Neuronal stem cell (in vitro differentiated cells): ENCODE data around the gene MPRIP.

ENCODE experiments used
- DNase-seq: peaks from one replicate; pipeline ENCODE4 v3.0.0-alpha.2; 2013; ENCODE audit warnings: low spot score
- H2AFZ ChIP-seq: one replicate; pipeline ENCODE4 v1.6.1; 2013; ENCODE audit warnings: mild to moderate bottlenecking, low read length, inconsistent platforms
- H2AK5ac ChIP-seq: 2 replicates; pipeline ENCODE4 v1.6.1; 2013; ENCODE audit warnings: low read depth, mild to moderate bottlenecking, inconsistent platforms, low read length, moderate library complexity, mixed read lengths
- H2BK120ac ChIP-seq: 2 replicates; pipeline ENCODE4 v1.6.1; 2013; ENCODE audit warnings: low read depth, mild to moderate bottlenecking, inconsistent platforms, low read length, moderate library complexity, mixed read lengths
- H2BK12ac ChIP-seq: one replicate; pipeline ENCODE4 v1.6.1; 2013; ENCODE audit warnings: low read length, inconsistent platforms
- H2BK15ac ChIP-seq: 2 replicates; pipeline ENCODE4 v1.6.1; 2013; ENCODE audit warnings: mild to moderate bottlenecking, low read length, inconsistent platforms, mixed read lengths
- H2BK5ac ChIP-seq: one replicate; pipeline ENCODE4 v1.6.1; 2013; ENCODE audit warnings: inconsistent platforms, mild to moderate bottlenecking, low read length, moderate library complexity
- H3K14ac ChIP-seq: one replicate; pipeline ENCODE4 v1.6.1; 2013; ENCODE audit warnings: low read length, inconsistent platforms
- H3K18ac ChIP-seq: 2 replicates; pipeline ENCODE4 v1.6.1; 2013; ENCODE audit warnings: low read length, inconsistent platforms
- H3K23ac ChIP-seq: 2 replicates; pipeline ENCODE4 v1.6.1; 2013; ENCODE audit warnings: low read depth, mild to moderate bottlenecking, mixed read lengths, low read length, inconsistent platforms; ENCODE audit not compliant: poor library complexity
- H3K27ac ChIP-seq: replicated peaks from 3 replicates; pipeline ENCODE4 v1.5.1; 2013; ENCODE audit warnings: low read length, inconsistent platforms
- H3K27me3 ChIP-seq, 3 experiments: 2 replicates each; pipeline ENCODE4 v1.6.1; 2013; ENCODE audit warnings: low read length in 3 of 3, mild to moderate bottlenecking in 2 of 3, inconsistent platforms in 1 of 3, low read depth in 1 of 3, mixed read lengths in 1 of 3, moderate library complexity in 1 of 3; ENCODE audit not compliant: control insufficient read depth in 3 of 3, insufficient read depth in 3 of 3
- H3K36me3 ChIP-seq, 2 donors: replicated peaks in 1 of 2; 2 replicates each; pipeline ENCODE4 v1.6.1; 2013; ENCODE audit warnings: low read length in 2 of 2; ENCODE audit not compliant: control insufficient read depth in 2 of 2, insufficient read depth in 2 of 2
- H3K4ac ChIP-seq: 2 replicates; pipeline ENCODE4 v1.6.1; 2013; ENCODE audit warnings: inconsistent platforms, mild to moderate bottlenecking, low read length, moderate library complexity
- H3K4me1 ChIP-seq, 2 donors: 1 replicate in 1 of 2; 2 replicates in 1 of 2; pipeline ENCODE4 v1.6.1; 2013; ENCODE audit warnings: low read length in 2 of 2, low read depth in 1 of 2; ENCODE audit not compliant: control insufficient read depth in 2 of 2, insufficient read depth in 1 of 2
- H3K4me2 ChIP-seq: one replicate; pipeline ENCODE4 v1.6.1; 2013; ENCODE audit warnings: mild to moderate bottlenecking, low read length, inconsistent platforms; ENCODE audit not compliant: insufficient read depth, poor library complexity, severe bottlenecking
- H3K4me3 ChIP-seq, 2 donors: 2 replicates each; pipeline ENCODE4 v1.5.1; 2013; ENCODE audit warnings: low read length in 2 of 2, mild to moderate bottlenecking in 2 of 2, inconsistent platforms in 1 of 2, moderate library complexity in 1 of 2
- H3K79me1 ChIP-seq: one replicate; pipeline ENCODE4 v1.6.1; 2013; ENCODE audit warnings: low read depth, mild to moderate bottlenecking, inconsistent platforms, low read length, moderate library complexity
- H3K9ac ChIP-seq: one replicate; pipeline ENCODE4 v1.6.1; 2013; ENCODE audit warnings: mild to moderate bottlenecking, low read depth, low read length, inconsistent platforms; ENCODE audit not compliant: poor library complexity
- H3K9me3 ChIP-seq, 2 donors: replicated peaks in 1 of 2; 2 replicates each; pipeline versions ENCODE3 to v1.6.1; 2013; ENCODE audit warnings: low read length in 2 of 2, mild to moderate bottlenecking in 2 of 2, inconsistent platforms in 1 of 2, low read depth in 1 of 2, mixed read lengths in 1 of 2, moderate library complexity in 1 of 2; ENCODE audit not compliant: control insufficient read depth in 2 of 2, insufficient read depth in 1 of 2
- H4K8ac ChIP-seq: one replicate; pipeline ENCODE4 v1.6.1; 2013; ENCODE audit warnings: low read depth, mild to moderate bottlenecking, inconsistent platforms, low read length, moderate library complexity
- H4K91ac ChIP-seq: one replicate; pipeline ENCODE4 v1.6.1; 2013; ENCODE audit warnings: low read length, low read depth, mild to moderate bottlenecking, inconsistent platforms; ENCODE audit not compliant: poor library complexity
- WGBS, 2 donors: extraction: QIAGEN DNeasy Blood & Tissue Kit; methylation state at CpG; one replicate each; pipeline ENCODE4 v1.1.7; 2013; ENCODE audit warnings: missing lambda C conversion rate in 2 of 2, mixed read lengths in 1 of 2; ENCODE audit not compliant: insufficient read length in 2 of 2, insufficient replicate concordance in 1 of 2; ENCODE audit errors: extremely low coverage in 2 of 2; 5-methylcytosine and 5-hydroxymethylcytosine counted together

The MPRIP gene

GRCh38 chr17:17175917-17176316 lies 133.7 kb downstream of the MPRIP start:
- no peak for DNase-seq
- no CpG with 5 or more reads among the region's 12 CpGs for WGBS, 2 donors
- no peak overlapping the region for H4K91ac ChIP-seq

GRCh38 chr17:17176341-17176740 lies 134.1 kb downstream of the MPRIP start:
- no peak overlapping the region for H2BK15ac ChIP-seq
- H3K36me3 ChIP-seq = peaks cover 57 to 92% of the 10 kb centered on the region in 2 donors
- no peak overlapping the region for H3K4ac ChIP-seq
- H3K4me3 ChIP-seq = no peak overlapping the region
- no peak overlapping the region for H3K14ac ChIP-seq
- no peak overlapping the region for H3K9ac ChIP-seq
- H2BK5ac ChIP-seq = no peak overlapping the region
- no peak overlapping the region for H4K8ac ChIP-seq
- no peak for DNase-seq
- H3K18ac ChIP-seq = no peak overlapping the region
- H3K79me1 ChIP-seq = peaks cover 2% of the 10 kb centered on the region
- no peak overlapping the region for H3K27ac ChIP-seq
- H3K9me3 ChIP-seq = no peaks in the 10 kb centered on the region
- WGBS, 2 donors = no CpG with 5 or more reads among the region's 12 CpGs
- H2BK120ac ChIP-seq = no peak overlapping the region
- no peak overlapping the region for H4K91ac ChIP-seq
- no peak overlapping the region for H2BK12ac ChIP-seq
- no peak overlapping the region for H2AFZ ChIP-seq
- no peak overlapping the region for H2AK5ac ChIP-seq
- peaks cover 3 to 8% of the 10 kb centered on the region in 2 donors for H3K4me1 ChIP-seq
- H3K23ac ChIP-seq = no peak overlapping the region
- no peak overlapping the region for H3K4me2 ChIP-seq
- no peaks in the 10 kb centered on the region for H3K27me3 ChIP-seq

More at GRCh38 chr17:17175917-17176316, 133.7 kb downstream of the MPRIP start:
- no peak overlapping the region for H2AK5ac ChIP-seq
- no peak overlapping the region for H4K8ac ChIP-seq
- H3K27ac ChIP-seq = no peak overlapping the region
- no peak overlapping the region for H2BK5ac ChIP-seq
- no peak overlapping the region for H3K18ac ChIP-seq
- peaks cover 2% of the 10 kb centered on the region for H3K79me1 ChIP-seq
- no peak overlapping the region for H3K23ac ChIP-seq
- H2BK12ac ChIP-seq = no peak overlapping the region
- no peaks in the 10 kb centered on the region for H3K9me3 ChIP-seq
- no peak overlapping the region for H2BK15ac ChIP-seq
- H3K36me3 ChIP-seq = peaks cover 55 to 92% of the 10 kb centered on the region in 2 donors
- H3K4me3 ChIP-seq = no peak overlapping the region
- no peak overlapping the region for H3K4ac ChIP-seq
- H3K9ac ChIP-seq = no peak overlapping the region
- H2AFZ ChIP-seq = no peak overlapping the region
- no peak overlapping the region for H3K14ac ChIP-seq
- H2BK120ac ChIP-seq = no peak overlapping the region
- H3K4me2 ChIP-seq = no peak overlapping the region
- H3K4me1 ChIP-seq = peaks cover 4 to 13% of the 10 kb centered on the region in 2 donors
- H3K27me3 ChIP-seq = no peaks in the 10 kb centered on the region

GRCh38 chr17:17177176-17177575 lies 134.9 kb downstream of the MPRIP start:
- H3K9me3 ChIP-seq = no peaks in the 10 kb centered on the region
- H3K79me1 ChIP-seq = no peaks in the 10 kb centered on the region
- no peak overlapping the region for H3K18ac ChIP-seq
- H3K14ac ChIP-seq = no peak overlapping the region
- H4K8ac ChIP-seq = no peak overlapping the region
- H3K27me3 ChIP-seq = no peaks in the 10 kb centered on the region
- peaks cover 0 to 5% of the 10 kb centered on the region in 2 donors for H3K4me1 ChIP-seq
- H3K4me3 ChIP-seq = no peak overlapping the region
- no peak overlapping the region for H2AFZ ChIP-seq
- no peak for DNase-seq
- H2BK120ac ChIP-seq = no peak overlapping the region
- H2BK12ac ChIP-seq = no peak overlapping the region
- H2AK5ac ChIP-seq = no peak overlapping the region
- H3K4me2 ChIP-seq = no peak overlapping the region
- H3K9ac ChIP-seq = peak overlapping the region; percentile 55
- H3K27ac ChIP-seq = no peak overlapping the region
- no peak overlapping the region for H2BK5ac ChIP-seq
- H3K23ac ChIP-seq = no peak overlapping the region
- H3K4ac ChIP-seq = no peak overlapping the region
- H3K36me3 ChIP-seq = peaks cover 54 to 95% of the 10 kb centered on the region in 2 donors
- no peak overlapping the region for H2BK15ac ChIP-seq
- no CpG with 5 or more reads among the region's 12 CpGs for WGBS, 2 donors
- H4K91ac ChIP-seq = no peak overlapping the region

- H3K27ac ChIP-seq = no peak overlapping the region
- no peak overlapping the region for H3K4me3 ChIP-seq
- no peak overlapping the region for H3K4ac ChIP-seq
- H2BK15ac ChIP-seq = no peak overlapping the region
- H4K8ac ChIP-seq = no peak overlapping the region
- H2BK120ac ChIP-seq = no peak overlapping the region
- H3K27me3 ChIP-seq = no peaks in the 10 kb centered on the region
- H3K23ac ChIP-seq = no peak overlapping the region
- H3K79me1 ChIP-seq = no peaks in the 10 kb centered on the region
- no peak for DNase-seq
- no peak overlapping the region for H4K91ac ChIP-seq
- no CpG with 5 or more reads among the region's 2 CpGs for WGBS, 2 donors
- H2BK12ac ChIP-seq = no peak overlapping the region
- H3K14ac ChIP-seq = no peak overlapping the region
- no peaks in the 10 kb centered on the region for H3K9me3 ChIP-seq
- H2AFZ ChIP-seq = no peak overlapping the region
- no peak overlapping the region for H2BK5ac ChIP-seq
- H3K36me3 ChIP-seq = peaks cover 44 to 92% of the 10 kb centered on the region in 2 donors
- no peak overlapping the region for H2AK5ac ChIP-seq
- no peaks in the 10 kb centered on the region for H3K4me1 ChIP-seq
- H3K4me2 ChIP-seq = no peak overlapping the region
- no peak overlapping the region for H3K9ac ChIP-seq
- H3K18ac ChIP-seq = no peak overlapping the region
Observed at GRCh38 chr17:17179371-17179827, 137.1 kb downstream of the MPRIP start.
